Vagina (tissue), 2 donors: ENCODE measurements around the gene FIGN.

Source experiments
- CTCF ChIP-seq, 3 experiments: fragments of 450-650 bp in 2 of 3; fragments of 200-600 bp in 1 of 3; sonication (generic) in 1 of 3; IDR thresholded peaks; one replicate each; pipeline ENCODE4 v1.5.1; 2017 to 2019; ENCODE audit warnings: antibody characterized with exemption in 3 of 3, mild to moderate bottlenecking in 2 of 3, moderate library complexity in 2 of 3
- POLR2A ChIP-seq, 2 donors: fragments of 450-650 bp; IDR thresholded peaks; one replicate each; pipeline ENCODE4 v1.6.1; 2017; ENCODE audit warnings: antibody characterized with exemption in 2 of 2, mild to moderate bottlenecking in 2 of 2, moderate library complexity in 2 of 2

DNA sequence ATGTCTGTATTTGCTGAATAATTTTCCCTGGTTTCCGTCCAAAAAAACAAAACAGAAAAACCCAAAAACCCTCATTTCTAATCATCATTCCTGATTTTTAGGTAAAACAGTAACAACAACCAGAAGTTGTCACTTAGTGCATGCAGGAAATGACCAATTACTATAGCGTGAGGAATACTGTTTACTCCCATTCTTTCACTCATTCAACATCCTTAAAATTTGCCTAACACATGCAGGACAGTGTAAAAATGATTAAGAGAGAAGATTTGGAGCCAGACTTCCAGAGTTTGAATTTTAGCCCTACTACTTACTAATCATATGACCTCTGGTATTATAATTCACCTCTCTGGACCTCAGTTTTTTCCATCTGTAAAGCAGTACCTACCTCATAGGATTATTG is 83.1 kb downstream of the FIGN start:
- TF ChIP-seq CTCF (IDR thresholded peaks at IDR 0.05) (no peak), POLR2A (IDR thresholded peaks at IDR 0.05) (no peak)
